Right atrium auricular region (tissue), 2 donors: ENCODE measurements around the gene PPP1R16B. TPM values are rescaled to one million over a fixed set of nuclear protein-coding genes. Genes with fewer than 3 reads are reported as not detected.
"Not testable (repeated sequence)": the region's sequence is repeated elsewhere in the genome, so short reads cannot be mapped to it uniquely, and the experiment has no call there.

ENCODE experiments used
- DNase-seq: peaks from one replicate; pipeline ENCODE4 v3.0.0-alpha.2; 2019; ENCODE audit warnings: low spot score
- H3K27ac ChIP-seq, 2 donors: fragments of 200-600 bp; sonication (generic); 1 replicate in 1 of 2; 2 replicates in 1 of 2; pipeline ENCODE4 v1.5.1; 2016 to 2019
- H3K27me3 ChIP-seq, 2 donors: fragments of 200-600 bp; sonication (generic); one replicate each; pipeline versions ENCODE4 v1.5.1 to v1.6.0; 2017 to 2019
- H3K36me3 ChIP-seq: fragments of 200-600 bp; sonication (generic); one replicate; pipeline ENCODE4 v1.5.1; 2016
- H3K4me1 ChIP-seq, 2 donors: fragments of 200-600 bp; sonication (generic); one replicate each; pipeline versions ENCODE4 v1.5.1 to v1.6.0; 2017 to 2019
- H3K4me3 ChIP-seq, 2 donors: fragments of 200-600 bp; sonication (generic); 1 replicate in 1 of 2; 2 replicates in 1 of 2; pipeline ENCODE4 v1.5.1; 2017 to 2019; ENCODE audit warnings: mild to moderate bottlenecking in 1 of 2, moderate library complexity in 1 of 2
- H3K9me3 ChIP-seq, 2 donors: fragments of 200-600 bp; sonication (generic); one replicate each; pipeline ENCODE4 v1.5.1; 2019
- total RNA-seq, 2 donors: library from RNA; depleted of rRNA; stranded (reverse); fragments of >200 nt; gene quantifications; one replicate each; pipeline ENCODE4 v1.1.0, GENCODE V29; 2016
- TF ChIP-seq, protein P1 (sequence below), 2 donors: fragments of 200-600 bp; sonication (generic); IDR thresholded peaks; one replicate each; pipeline ENCODE4 v1.5.1; 2019; ENCODE audit warnings: antibody characterized with exemption in 2 of 2

PPP1R16B gene
- total RNA-seq, 2 donors from 2014 or later: 0.96 to 6.6 TPM

GRCh38 chr20:38791940-38792339 is 13.6 kb upstream of the PPP1R16B start:
- H3K27ac ChIP-seq: no peak overlapping the region
- TF ChIP-seq, protein P1, sequence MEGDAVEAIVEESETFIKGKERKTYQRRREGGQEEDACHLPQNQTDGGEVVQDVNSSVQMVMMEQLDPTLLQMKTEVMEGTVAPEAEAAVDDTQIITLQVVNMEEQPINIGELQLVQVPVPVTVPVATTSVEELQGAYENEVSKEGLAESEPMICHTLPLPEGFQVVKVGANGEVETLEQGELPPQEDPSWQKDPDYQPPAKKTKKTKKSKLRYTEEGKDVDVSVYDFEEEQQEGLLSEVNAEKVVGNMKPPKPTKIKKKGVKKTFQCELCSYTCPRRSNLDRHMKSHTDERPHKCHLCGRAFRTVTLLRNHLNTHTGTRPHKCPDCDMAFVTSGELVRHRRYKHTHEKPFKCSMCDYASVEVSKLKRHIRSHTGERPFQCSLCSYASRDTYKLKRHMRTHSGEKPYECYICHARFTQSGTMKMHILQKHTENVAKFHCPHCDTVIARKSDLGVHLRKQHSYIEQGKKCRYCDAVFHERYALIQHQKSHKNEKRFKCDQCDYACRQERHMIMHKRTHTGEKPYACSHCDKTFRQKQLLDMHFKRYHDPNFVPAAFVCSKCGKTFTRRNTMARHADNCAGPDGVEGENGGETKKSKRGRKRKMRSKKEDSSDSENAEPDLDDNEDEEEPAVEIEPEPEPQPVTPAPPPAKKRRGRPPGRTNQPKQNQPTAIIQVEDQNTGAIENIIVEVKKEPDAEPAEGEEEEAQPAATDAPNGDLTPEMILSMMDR (IDR thresholded peaks at IDR 0.05): no peak
- H3K4me3 ChIP-seq: no peak overlapping the region
- no peak for DNase-seq
- H3K36me3 ChIP-seq: no peaks in the 10 kb centered on the region
- no peaks in the 10 kb centered on the region for H3K4me1 ChIP-seq
- no peaks in the 10 kb centered on the region for H3K27me3 ChIP-seq
- H3K9me3 ChIP-seq: no peaks in the 10 kb centered on the region

- H3K4me1 ChIP-seq, H3K27ac ChIP-seq, H3K36me3 ChIP-seq, H3K27me3 ChIP-seq, H3K4me3 ChIP-seq, H3K9me3 ChIP-seq, DNase-seq: not testable (repeated sequence)
Observed at GRCh38 chr20:38794057-38794456, 11.4 kb upstream of the PPP1R16B start.

GRCh38 chr20:38798266-38798665 is 7.2 kb upstream of the PPP1R16B start:
- H3K9me3 ChIP-seq: no peaks in the 10 kb centered on the region
- DNase-seq: no peak
- H3K4me1 ChIP-seq: no peaks in the 10 kb centered on the region
- no peak overlapping the region for H3K27ac ChIP-seq
- H3K27me3 ChIP-seq: no peaks in the 10 kb centered on the region
- H3K36me3 ChIP-seq: no peaks in the 10 kb centered on the region
- TF ChIP-seq, protein P1 (IDR thresholded peaks at IDR 0.05): no peak
- H3K4me3 ChIP-seq: no peak overlapping the region

DNA sequence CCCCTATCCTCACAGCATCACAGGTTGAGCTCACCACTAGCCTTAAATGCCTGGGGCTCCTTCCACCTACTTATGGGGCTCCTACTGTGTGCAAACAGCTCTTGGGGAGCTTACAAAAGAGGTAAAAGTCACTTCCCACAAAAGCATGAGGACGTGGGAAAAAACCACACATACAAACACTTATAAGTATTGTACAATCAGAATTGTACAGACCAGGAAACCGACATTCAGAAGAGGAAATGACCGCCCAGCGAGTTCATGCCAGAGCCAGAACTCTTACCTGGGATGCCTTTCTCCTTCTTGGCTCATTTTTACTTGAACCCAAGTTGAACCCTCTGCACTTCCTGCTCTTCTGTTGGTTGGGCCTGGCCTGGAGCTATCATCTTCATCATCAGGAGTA is 6.3 kb upstream of the PPP1R16B start:
- no peak overlapping the region for H3K27ac ChIP-seq
- no peaks in the 10 kb centered on the region for H3K9me3 ChIP-seq
- TF ChIP-seq, protein P1 (IDR thresholded peaks at IDR 0.05): no peak
- no peaks in the 10 kb centered on the region for H3K4me1 ChIP-seq
- DNase-seq: no peak
- H3K27me3 ChIP-seq: no peaks in the 10 kb centered on the region
- H3K36me3 ChIP-seq: no peaks in the 10 kb centered on the region
- H3K4me3 ChIP-seq: no peak overlapping the region

DNA sequence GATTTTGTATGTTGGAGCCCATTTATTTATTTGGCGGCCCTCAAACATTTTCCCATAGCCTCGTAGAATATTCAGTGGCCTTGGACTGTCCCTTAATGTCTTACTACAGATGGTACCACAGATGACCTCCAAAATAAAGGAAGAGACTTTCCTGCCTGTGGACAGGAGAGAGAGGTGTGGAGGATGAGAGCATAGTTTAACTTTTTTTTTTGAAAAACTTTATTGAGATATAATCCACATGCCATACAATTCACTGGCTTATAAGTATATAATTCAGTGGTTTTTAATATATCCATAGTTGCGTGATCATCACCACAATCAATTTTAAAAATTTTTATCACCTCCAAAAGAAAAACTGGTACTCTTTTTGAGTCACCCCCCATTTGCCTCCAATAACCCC is 4.6 kb upstream of the PPP1R16B start:
- H3K9me3 ChIP-seq: no peaks in the 10 kb centered on the region
- no peak for DNase-seq
- no peak overlapping the region for H3K4me3 ChIP-seq
- H3K27me3 ChIP-seq: peaks cover 0 to under 1% of the 10 kb centered on the region in 2 donors
- H3K27ac ChIP-seq: no peak overlapping the region
- TF ChIP-seq, protein P1 (IDR thresholded peaks at IDR 0.05): no peak
- H3K4me1 ChIP-seq: peaks cover 0 to 10% of the 10 kb centered on the region in 2 donors
- H3K36me3 ChIP-seq: no peaks in the 10 kb centered on the region

GRCh38 chr20:38804221-38804620 is 1.3 kb upstream of the PPP1R16B start:
- TF ChIP-seq, protein P1 (IDR thresholded peaks at IDR 0.05): no peak
- Histone ChIP-seq H3K27me3 (peaks cover 5 to 8% of the 10 kb centered on the region in 2 donors), H3K27ac (peak overlapping the region in 1 of 2 donors; percentile 29), H3K9me3 (no peaks in the 10 kb centered on the region), H3K4me3 (no peak overlapping the region), H3K36me3 (no peaks in the 10 kb centered on the region), H3K4me1 (peaks cover 0 to 28% of the 10 kb centered on the region in 2 donors)
- no peak for DNase-seq
